Mucosa of rectum (tissue), 2 donors: Measurements from ENCODE around the gene VASN.

Source experiments
- H3K27ac ChIP-seq, 2 donors: one replicate each; pipeline ENCODE4 v1.7.0; 2013; ENCODE audit warnings: inconsistent platforms in 2 of 2, low read depth in 2 of 2, low read length in 2 of 2
- H3K27me3 ChIP-seq, 2 donors: one replicate each; pipeline ENCODE4 v1.7.0; 2013; ENCODE audit warnings: low read length in 2 of 2; ENCODE audit not compliant: control insufficient read depth in 2 of 2, insufficient read depth in 2 of 2
- H3K36me3 ChIP-seq, 2 donors: one replicate each; pipeline ENCODE4 v1.7.0; 2013; ENCODE audit warnings: low read length in 2 of 2; ENCODE audit not compliant: control insufficient read depth in 2 of 2, insufficient read depth in 2 of 2
- H3K4me1 ChIP-seq, 2 donors: one replicate each; pipeline ENCODE4 v1.7.0; 2013; ENCODE audit warnings: low read length in 2 of 2, mild to moderate bottlenecking in 1 of 2; ENCODE audit not compliant: control insufficient read depth in 2 of 2, insufficient read depth in 2 of 2
- H3K4me3 ChIP-seq, 2 donors: one replicate each; pipeline ENCODE4 v1.7.0; 2013; ENCODE audit warnings: low read length in 2 of 2
- H3K9ac ChIP-seq, 2 donors: one replicate each; pipeline ENCODE4 v1.7.0; 2013; ENCODE audit warnings: low read length in 2 of 2, low read depth in 1 of 2, mild to moderate bottlenecking in 1 of 2
- H3K9me3 ChIP-seq, 2 donors: one replicate each; pipeline ENCODE4 v1.7.0; 2013; ENCODE audit warnings: low read length in 2 of 2; ENCODE audit not compliant: control insufficient read depth in 2 of 2
- donor health status: healthy.
- donor health status: Normal muscosa, but diverticular disease.

Gene VASN

GRCh38 chr16:4354512-4355409, 16.9 kb upstream of the VASN start:
- Histone ChIP-seq H3K27ac (no peak overlapping the region), H3K4me3 (no peak overlapping the region), H3K4me1 (peaks cover 6 to 8% of the 10 kb centered on the region in 2 donors), H3K9me3 (no peaks in the 10 kb centered on the region), H3K9ac (no peak overlapping the region), H3K36me3 (peaks cover 14 to 19% of the 10 kb centered on the region in 2 donors), H3K27me3 (no peaks in the 10 kb centered on the region)

GRCh38 chr16:4356820-4357219, 14.8 kb upstream of the VASN start:
- H3K4me1 ChIP-seq: no peaks in the 10 kb centered on the region
- H3K9ac ChIP-seq: no peak overlapping the region
- H3K36me3 ChIP-seq: peaks cover 17 to 33% of the 10 kb centered on the region in 2 donors
- no peak overlapping the region for H3K4me3 ChIP-seq
- H3K9me3 ChIP-seq: no peaks in the 10 kb centered on the region
- no peaks in the 10 kb centered on the region for H3K27me3 ChIP-seq
- no peak overlapping the region for H3K27ac ChIP-seq

- Histone ChIP-seq H3K9ac (no peak overlapping the region), H3K4me3 (no peak overlapping the region), H3K36me3 (peaks cover 29 to 43% of the 10 kb centered on the region in 2 donors), H3K4me1 (no peaks in the 10 kb centered on the region), H3K9me3 (no peaks in the 10 kb centered on the region), H3K27ac (no peak overlapping the region), H3K27me3 (no peaks in the 10 kb centered on the region)
These were observed 13.4 kb upstream of the VASN start for GRCh38 chr16:4358236-4358635.

DNA sequence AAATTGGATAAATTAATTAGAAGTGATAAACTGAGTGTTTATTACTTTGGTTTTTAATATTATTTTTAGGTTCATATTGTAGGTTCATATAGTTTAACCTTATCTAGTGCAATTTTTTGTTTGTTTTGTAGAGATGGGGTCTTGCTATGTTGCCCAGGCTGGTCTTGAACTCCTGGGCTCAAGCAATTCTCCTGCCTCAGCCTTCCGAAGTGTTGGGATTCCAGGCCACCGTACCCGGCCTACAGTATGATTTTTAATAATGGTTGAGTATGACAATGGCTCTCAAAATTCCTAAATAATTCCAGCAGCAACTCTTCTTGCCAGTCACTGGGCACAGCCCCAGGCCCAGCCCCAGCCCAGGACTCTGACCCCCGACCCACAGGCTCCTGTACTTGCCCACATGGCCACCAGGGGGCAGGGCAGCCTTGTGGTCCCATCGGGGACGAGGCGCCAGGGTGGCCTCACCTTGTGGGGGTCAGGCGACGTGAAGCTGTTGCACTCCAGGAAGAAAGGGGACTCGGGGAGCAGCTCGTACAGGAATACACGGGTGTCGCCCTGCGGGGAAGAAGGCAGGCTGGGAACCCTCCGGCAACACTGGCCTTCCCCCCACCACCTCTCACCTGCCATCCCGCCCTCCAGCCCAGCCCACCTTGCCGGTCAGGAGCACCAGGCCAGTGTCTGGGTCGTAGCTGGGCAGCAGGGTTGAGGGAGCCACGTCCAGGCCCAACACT, 12.7 kb upstream of the VASN start:
- Histone ChIP-seq H3K4me1 (no peaks in the 10 kb centered on the region), H3K27me3 (no peaks in the 10 kb centered on the region), H3K9me3 (no peaks in the 10 kb centered on the region), H3K27ac (no peak overlapping the region), H3K9ac (no peak overlapping the region), H3K4me3 (no peak overlapping the region), H3K36me3 (peaks cover 30 to 46% of the 10 kb centered on the region in 2 donors)

DNA sequence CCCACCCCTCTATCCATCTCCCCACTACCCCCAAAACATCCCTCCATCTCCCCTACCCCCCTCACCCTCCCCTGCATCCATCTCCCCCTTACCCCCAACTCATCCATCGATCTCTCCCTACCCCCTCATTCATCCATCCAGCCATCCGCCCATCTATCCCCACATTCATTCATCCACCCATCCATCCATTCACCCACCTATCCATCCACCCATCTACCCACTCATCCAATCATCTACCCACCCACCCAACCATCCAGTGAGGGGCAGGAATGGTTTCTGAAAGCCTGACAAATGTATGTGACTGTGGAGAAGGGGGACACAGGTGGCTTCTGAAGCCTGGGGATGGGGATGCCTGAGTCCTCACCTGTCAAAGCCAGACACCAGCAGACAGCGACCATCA, 11.7 kb upstream of the VASN start:
- no peak overlapping the region for H3K4me3 ChIP-seq
- H3K4me1 ChIP-seq: no peaks in the 10 kb centered on the region
- no peaks in the 10 kb centered on the region for H3K27me3 ChIP-seq
- no peaks in the 10 kb centered on the region for H3K9me3 ChIP-seq
- peaks cover 36 to 46% of the 10 kb centered on the region in 2 donors for H3K36me3 ChIP-seq
- H3K9ac ChIP-seq: no peak overlapping the region
- no peak overlapping the region for H3K27ac ChIP-seq

DNA sequence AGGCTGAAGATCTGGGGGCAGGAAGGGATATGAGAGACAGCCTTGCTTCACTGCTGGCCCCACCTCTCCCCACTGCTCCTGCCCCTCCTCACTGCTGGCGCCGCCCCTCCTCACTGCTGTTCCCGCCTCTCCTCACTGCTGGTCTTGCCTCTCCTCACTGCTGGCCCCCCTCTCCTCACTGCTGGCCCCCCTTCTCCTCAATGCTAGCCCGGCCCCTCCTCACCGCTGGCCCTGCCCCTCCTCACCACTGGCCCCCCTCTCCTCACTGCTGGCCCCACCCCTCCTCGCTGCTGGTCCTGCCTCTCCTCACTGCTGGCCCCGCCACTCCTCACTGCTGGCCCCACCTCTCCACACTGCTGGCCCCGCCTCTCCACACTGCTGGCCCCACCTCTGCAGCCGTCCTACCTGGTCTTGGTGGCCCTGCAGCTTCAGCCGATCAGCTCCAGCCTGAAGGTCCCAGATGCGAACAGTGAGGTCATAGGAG, 11.1 kb upstream of the VASN start:
- Histone ChIP-seq H3K4me1 (no peaks in the 10 kb centered on the region), H3K9ac (no peak overlapping the region), H3K4me3 (no peak overlapping the region), H3K27me3 (no peaks in the 10 kb centered on the region), H3K36me3 (peaks cover 36 to 47% of the 10 kb centered on the region in 2 donors), H3K9me3 (no peaks in the 10 kb centered on the region), H3K27ac (no peak overlapping the region)

DNA sequence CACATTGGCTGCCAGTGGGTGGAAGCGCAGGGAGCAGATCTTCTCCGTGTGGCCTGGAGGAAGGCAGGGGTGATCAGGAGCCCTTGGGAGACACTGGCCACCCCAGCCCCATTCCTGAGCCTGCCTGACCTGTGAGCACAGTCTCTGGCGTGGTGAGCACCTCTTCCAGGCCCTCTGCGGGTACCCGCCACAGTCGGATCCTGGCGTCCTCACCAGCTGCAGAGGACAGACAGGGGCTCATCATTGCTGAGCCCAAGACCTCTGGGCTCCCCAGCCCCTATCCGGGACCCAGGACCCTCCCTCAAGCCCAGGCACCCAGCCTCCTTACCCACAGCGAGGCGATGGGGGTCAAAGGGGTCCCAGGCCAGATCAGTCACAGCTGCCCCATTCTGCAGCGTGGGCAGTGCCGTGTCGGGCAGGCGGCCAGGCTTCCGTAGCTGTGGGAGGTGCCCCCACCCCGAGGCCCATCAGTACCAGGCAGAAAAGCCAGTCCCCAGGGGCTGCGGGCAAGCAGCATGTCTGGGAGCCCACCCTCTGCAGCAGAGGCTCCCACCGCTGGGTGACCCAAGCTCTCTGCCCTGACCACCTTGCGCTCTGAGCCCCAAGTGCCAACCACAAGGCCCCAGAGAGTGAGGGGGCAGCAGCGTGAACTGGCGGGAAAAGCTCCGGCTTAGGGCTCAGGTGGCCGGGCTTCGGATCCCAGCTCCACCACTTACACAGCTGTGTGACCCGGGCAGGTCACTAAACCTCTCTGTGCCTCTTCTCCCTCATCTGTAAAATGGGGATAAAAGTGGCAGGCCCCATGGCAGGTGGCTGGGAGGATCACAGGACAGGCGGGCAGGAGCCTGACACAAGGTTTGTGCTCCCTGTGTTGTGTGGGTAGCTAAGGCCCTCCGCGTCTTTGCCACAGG, 10.4 kb upstream of the VASN start:
- Histone ChIP-seq H3K27ac (no peak overlapping the region), H3K4me3 (no peak overlapping the region), H3K36me3 (peaks cover 36 to 47% of the 10 kb centered on the region in 2 donors), H3K9me3 (no peaks in the 10 kb centered on the region), H3K4me1 (no peaks in the 10 kb centered on the region), H3K27me3 (no peaks in the 10 kb centered on the region), H3K9ac (no peak overlapping the region)

DNA sequence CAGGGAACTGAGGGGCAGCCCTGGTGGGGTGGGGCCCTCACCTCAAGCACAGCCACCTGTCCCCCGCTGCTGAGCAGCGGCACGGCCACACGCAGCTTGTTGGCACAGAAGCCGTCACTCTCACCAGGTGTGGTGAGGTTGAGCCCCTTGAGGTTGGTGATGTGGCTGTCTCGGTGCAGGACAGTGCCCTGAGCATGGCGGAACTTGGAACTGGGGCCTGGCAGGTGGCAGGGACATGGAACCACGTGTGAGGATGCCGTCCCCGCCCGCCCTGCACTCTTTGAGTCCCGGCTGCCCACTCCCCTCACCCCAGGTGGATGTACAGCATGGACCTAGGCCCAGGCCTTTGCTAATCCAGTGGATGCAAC, 9.7 kb upstream of the VASN start:
- H3K27me3 ChIP-seq: no peaks in the 10 kb centered on the region
- H3K4me1 ChIP-seq: no peaks in the 10 kb centered on the region
- H3K4me3 ChIP-seq: no peak overlapping the region
- H3K27ac ChIP-seq: no peak overlapping the region
- no peaks in the 10 kb centered on the region for H3K9me3 ChIP-seq
- H3K36me3 ChIP-seq: peaks cover 36 to 47% of the 10 kb centered on the region in 2 donors
- H3K9ac ChIP-seq: no peak overlapping the region

GRCh38 chr16:4362476-4363135, 9.0 kb upstream of the VASN start:
- Histone ChIP-seq H3K27ac (no peak overlapping the region), H3K9me3 (no peaks in the 10 kb centered on the region), H3K36me3 (peaks cover 42 to 51% of the 10 kb centered on the region in 2 donors), H3K9ac (no peak overlapping the region), H3K4me1 (no peaks in the 10 kb centered on the region), H3K27me3 (no peaks in the 10 kb centered on the region), H3K4me3 (no peak overlapping the region)
